Activated gamma-delta T cell treated with anti-CD3 and anti-CD28 coated beads, Interleukin-2, amount 50 U/mL, for 16 hours (primary cell): Measurements from ENCODE around the gene TENM4.

ENCODE experiments used
- DNase-seq: peaks from one replicate; pipeline ENCODE4 v3.0.0-alpha.2; 2020; ENCODE audit warnings: low read depth

The TENM4 gene

GRCh38 chr11:79174045-79175008, 266.5 kb downstream of the TENM4 start:
- no peak for DNase-seq

- DNase-seq = no peak
Measured at GRCh38 chr11:79173615-79174014, 267.2 kb downstream of the TENM4 start.

GRCh38 chr11:79170321-79170720, 270.5 kb downstream of the TENM4 start:
- DNase-seq = no peak

GRCh38 chr11:79168530-79169110, 272.2 kb downstream of the TENM4 start:
- no peak for DNase-seq

- DNase-seq = no peak
Measured at GRCh38 chr11:79167510-79168188, 273.2 kb downstream of the TENM4 start.

- no peak for DNase-seq
Measured at GRCh38 chr11:79165908-79166307, 274.9 kb downstream of the TENM4 start.

- no peak for DNase-seq
Measured at GRCh38 chr11:79160791-79161403, 279.9 kb downstream of the TENM4 start.

GRCh38 chr11:79159657-79160450, 281.0 kb downstream of the TENM4 start:
- DNase-seq = no peak

GRCh38 chr11:79157738-79158137, 283.1 kb downstream of the TENM4 start:
- DNase-seq = no peak

GRCh38 chr11:79156031-79156430, 284.8 kb downstream of the TENM4 start:
- DNase-seq = no peak

- no peak for DNase-seq
Measured at GRCh38 chr11:79155237-79155636, 285.6 kb downstream of the TENM4 start.

GRCh38 chr11:79152511-79152910, 288.3 kb downstream of the TENM4 start:
- DNase-seq = no peak

GRCh38 chr11:79151396-79151795, 289.4 kb downstream of the TENM4 start:
- no peak for DNase-seq

- DNase-seq = no peak
Measured at GRCh38 chr11:79150966-79151365, 289.9 kb downstream of the TENM4 start.

- DNase-seq = no peak
Measured at GRCh38 chr11:79150320-79150719, 290.5 kb downstream of the TENM4 start.

- DNase-seq = no peak
Measured at GRCh38 chr11:79147731-79148130, 293.1 kb downstream of the TENM4 start.

GRCh38 chr11:79147011-79147410, 293.8 kb downstream of the TENM4 start:
- no peak for DNase-seq

- no peak for DNase-seq
Measured at GRCh38 chr11:79139900-79140299, 300.9 kb downstream of the TENM4 start.

- DNase-seq = no peak
Measured at GRCh38 chr11:79129702-79130101, 311.1 kb downstream of the TENM4 start.

GRCh38 chr11:79128291-79128690, 312.5 kb downstream of the TENM4 start:
- DNase-seq = no peak

- DNase-seq = no peak
Measured at GRCh38 chr11:79122759-79123158, 318.1 kb downstream of the TENM4 start.

- no peak for DNase-seq
Measured at GRCh38 chr11:79121351-79121750, 319.5 kb downstream of the TENM4 start.
